Measurements from ENCODE around the gene KIR2DL3. TPM values are rescaled to one million over a fixed set of nuclear protein-coding genes. Genes with fewer than 3 reads are reported as not detected.
"Not testable (repeated sequence)": the region's sequence is repeated elsewhere in the genome, so short reads cannot be mapped to it uniquely, and the experiment has no call there.

Gene KIR2DL3
- under 1 TPM in 1 of 10 donors, not detected in 9; 0.12 TPM for polyA plus RNA-seq (ENCODE audit: insufficient read length in 10 of 10)
- long read RNA-seq, donor 1, result 0 reads
- long read RNA-seq, donor 2, result 0 reads
- long read RNA-seq, donor 3, result 0 reads
- long read RNA-seq, donor 4, result 0 reads
- long read RNA-seq, donor 5, result 0 reads
- long read RNA-seq, donor 6, result 0 reads
- long read RNA-seq, donor 7, result 0 reads
- long read RNA-seq, donor 8, result 0 reads
- long read RNA-seq, donor 9, result 0 reads

GRCh38 chr19:54738306-54738705, at the start of gene KIR2DL3:
KIR2DL3 (plus strand) TSS chr19:54738513; CDS start chr19:54738546, 33 bp downstream.
- DNase-seq, result not testable (repeated sequence)

DNA sequence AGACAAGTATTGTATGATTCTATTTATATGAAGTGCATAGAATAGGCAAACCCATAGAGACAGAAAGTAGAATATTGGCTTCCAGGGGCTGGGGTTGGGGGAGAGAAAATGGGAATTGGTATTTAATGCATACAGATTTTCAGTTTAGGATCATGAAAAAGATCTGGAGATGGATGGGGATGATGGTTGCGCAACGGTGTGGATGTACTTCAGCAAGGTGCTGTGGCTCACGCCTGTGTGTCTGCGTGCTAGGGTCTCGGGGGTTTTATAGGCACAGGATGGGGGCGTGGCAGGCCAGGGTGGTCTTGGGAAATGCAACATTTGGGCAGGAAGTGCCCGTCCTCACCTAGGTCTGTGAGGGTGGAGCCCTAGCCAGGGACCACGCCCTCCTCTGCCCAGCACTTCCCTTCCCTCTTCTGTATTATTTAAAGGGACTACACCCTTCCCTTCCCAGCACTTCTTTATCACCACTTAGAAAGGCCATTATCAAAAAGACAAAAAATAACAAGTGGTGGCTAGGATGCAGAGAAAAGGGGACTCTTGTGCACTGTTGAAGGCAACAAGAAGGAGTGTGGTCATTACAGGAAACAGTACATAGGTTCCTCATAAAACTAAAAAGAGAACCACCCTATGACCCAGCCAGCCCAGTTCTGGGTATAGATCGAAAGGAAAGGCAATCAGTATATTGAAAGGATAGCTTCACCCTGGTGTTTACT, 46.6 kb upstream of the KIR2DL3 start:
- DNase-seq, result no peak

DNA sequence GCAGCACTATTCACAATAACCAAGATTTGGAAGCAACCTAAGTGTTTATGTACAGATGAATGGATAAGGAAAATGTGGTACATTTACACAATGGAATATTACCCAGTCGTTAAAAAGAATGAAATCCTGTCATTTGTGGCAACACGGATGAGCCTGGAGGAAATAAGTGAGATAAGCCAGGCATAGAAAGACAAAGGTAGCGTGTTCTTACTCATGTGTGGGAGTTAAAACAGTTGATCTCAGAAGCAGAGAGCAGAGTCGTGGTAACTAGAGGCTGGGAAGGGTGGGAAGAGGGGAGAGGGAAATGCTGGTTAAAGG, 46.1 kb upstream of the KIR2DL3 start:
- no peak for DNase-seq

DNA sequence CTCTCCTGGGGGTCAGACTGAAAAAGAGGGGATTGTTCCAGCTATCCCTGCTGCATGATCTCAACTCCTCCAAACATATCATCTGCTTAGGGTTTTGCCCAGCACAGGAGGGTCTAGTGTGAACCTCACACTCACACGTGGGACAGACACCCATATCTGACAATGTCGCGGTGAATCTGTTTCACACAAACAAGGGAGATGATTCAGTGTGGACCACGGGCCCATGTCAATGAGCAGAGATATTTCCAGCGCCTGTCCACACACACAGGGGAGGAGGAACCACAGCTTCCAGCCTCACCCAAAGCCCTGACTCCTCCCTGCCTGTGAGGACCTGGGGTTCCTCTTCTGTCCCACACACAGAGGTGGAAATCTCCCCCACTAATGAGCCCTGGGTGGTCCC, 43.7 kb upstream of the KIR2DL3 start:
- no peak for DNase-seq

- no peak for DNase-seq
Measured at GRCh38 chr19:54696117-54696548, 42.2 kb upstream of the KIR2DL3 start.

GRCh38 chr19:54696766-54697165, 41.5 kb upstream of the KIR2DL3 start:
- no peak for DNase-seq

DNA sequence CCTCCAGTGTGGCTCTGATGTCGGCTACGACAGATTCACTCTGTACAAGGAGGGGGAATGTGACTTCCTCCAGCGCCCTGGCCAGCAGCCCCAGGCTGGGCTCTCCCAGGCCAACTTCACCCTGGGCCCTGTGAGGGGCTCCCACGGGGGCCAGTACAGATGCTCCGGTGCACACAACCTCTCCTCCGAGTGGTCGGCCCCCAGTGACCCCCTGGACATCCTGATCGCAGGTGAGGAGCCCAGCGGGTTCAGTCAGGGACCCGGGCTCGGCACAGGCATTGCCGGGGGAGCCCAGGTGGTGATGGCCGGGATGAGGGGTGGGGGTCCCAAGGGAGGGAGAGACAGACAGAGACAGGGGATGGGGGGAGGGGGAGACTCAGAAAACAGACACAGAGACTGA, 40.6 kb upstream of the KIR2DL3 start:
- not testable (repeated sequence) for DNase-seq

DNA sequence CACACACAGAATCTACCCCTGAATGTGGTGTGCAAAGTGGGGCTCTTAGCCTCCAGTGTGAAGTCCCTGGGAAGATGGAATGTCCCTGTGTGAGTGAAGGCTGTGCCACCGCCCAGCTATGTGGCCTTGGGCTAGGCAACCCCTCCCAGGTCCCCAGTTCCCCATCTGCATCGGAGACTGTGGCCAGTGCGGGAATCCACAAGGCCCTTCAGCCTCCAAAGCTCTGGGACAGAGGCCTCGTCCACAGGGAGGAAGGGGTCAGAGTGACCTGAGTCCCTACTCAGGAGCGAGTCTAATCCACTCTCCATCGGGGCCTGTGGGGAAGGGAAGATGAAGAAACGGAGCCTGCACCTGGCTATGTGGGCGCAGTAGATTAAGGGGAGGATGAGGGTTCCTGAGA, 33.4 kb upstream of the KIR2DL3 start:
- DNase-seq, result no peak

- DNase-seq, result no peak
Measured at GRCh38 chr19:54707962-54708361, 30.4 kb upstream of the KIR2DL3 start.

GRCh38 chr19:54708781-54709180, 29.5 kb upstream of the KIR2DL3 start:
- DNase-seq, result no peak

GRCh38 chr19:54709212-54709948, 28.9 kb upstream of the KIR2DL3 start:
- DNase-seq, result no peak

GRCh38 chr19:54709956-54710355, 28.4 kb upstream of the KIR2DL3 start:
- DNase-seq, result not testable (repeated sequence)

DNA sequence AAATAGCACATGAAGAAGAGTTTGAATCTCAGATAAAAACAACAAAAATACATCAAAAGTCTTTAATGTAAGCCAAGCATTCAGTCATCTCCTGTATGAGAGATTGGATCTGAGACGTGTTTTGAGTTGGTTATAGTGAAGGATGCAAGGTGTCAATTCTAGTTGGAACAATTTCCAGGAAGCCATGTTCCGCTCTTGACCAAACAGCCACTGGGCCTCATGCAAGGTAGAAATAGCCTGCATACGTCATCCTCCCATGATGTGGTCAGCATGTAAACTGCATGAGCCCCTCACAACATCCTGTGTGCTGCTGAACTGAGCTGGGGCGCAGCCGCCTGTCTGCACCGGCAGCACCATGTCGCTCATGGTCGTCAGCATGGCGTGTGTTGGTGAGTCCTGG, 14.2 kb upstream of the KIR2DL3 start, which contains the start of gene KIR3DL3:
TSS of gene KIR3DL3 (plus strand) at position 301 of the 400 bp plus-strand sequence. CDS start at position 356, 55 bp downstream.
- no peak for DNase-seq

DNA sequence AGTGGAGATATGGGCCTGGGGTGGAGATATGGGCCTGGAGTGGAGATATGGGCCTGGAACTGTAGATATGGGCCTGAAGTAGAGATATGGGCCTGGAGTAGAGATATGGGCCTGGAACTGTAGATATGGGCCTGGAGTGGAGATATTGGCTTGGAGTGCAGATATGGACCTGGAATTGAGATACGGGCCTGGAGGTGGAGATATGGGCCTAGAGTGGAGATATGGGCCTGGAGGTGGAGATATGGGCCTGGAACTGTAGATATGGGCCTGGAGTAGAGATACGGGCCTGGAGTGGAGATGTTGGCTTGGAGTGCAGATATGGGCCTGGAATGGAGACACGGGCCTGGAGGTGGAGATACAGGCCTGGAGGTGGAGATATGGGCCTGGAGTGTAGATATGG, 13.7 kb upstream of the KIR2DL3 start:
- DNase-seq, result no peak

DNA sequence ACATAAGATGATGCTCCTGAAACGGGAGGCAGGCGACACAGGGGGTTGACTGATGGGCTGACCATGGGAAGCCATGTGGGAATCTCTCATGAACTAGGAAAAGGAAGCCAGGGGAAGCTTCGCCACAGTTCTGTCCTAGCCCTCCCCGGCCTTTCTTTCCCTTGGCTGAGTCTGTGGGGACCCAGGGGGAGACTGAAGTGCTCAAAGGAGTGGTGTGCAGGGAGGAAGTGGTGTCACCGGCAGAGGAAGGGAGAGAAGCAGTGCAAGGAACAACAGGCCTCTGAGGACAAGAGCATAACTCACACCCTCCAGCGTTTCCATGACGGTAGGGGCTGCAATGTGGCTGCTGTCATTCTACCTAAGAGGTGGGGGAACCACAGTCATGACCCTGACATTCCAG, 13.0 kb upstream of the KIR2DL3 start:
- no peak for DNase-seq

DNA sequence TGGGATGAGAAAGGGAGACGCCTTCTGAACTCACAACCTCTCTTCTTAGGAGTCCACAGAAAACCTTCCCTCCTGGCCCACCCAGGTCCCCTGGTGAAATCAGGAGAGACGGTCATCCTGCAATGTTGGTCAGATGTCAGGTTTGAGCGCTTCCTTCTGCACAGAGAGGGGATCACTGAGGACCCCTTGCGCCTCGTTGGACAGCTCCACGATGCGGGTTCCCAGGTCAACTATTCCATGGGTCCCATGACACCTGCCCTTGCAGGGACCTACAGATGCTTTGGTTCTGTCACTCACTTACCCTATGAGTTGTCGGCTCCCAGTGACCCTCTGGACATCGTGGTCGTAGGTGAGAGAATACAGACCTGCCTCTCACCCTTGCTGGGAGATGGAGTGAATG, 10.8 kb upstream of the KIR2DL3 start:
- DNase-seq, result no peak

DNA sequence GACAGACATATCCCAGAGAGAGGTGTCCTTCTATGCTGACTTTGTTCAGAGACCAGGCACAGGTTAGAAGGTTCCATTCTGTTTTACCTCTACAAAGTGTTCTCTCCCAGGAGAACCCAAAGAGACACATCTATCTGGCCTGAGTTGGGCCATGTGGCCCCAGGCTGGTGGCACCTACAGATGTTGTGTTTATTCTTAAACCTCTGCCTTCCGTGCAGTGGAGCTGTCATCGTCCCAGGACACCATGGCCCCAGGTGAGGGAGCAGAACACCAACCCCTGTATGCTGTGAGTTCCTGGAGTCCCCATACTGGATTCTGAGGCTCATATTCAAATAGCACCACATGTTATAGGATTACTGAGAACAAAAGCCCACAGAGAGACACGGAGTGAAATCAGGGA, 10.1 kb upstream of the KIR2DL3 start:
- DNase-seq, result no peak

GRCh38 chr19:54729416-54730188, 8.7 kb upstream of the KIR2DL3 start:
- no peak for DNase-seq

GRCh38 chr19:54731191-54731590, 7.1 kb upstream of the KIR2DL3 start:
- DNase-seq, result no peak

DNA sequence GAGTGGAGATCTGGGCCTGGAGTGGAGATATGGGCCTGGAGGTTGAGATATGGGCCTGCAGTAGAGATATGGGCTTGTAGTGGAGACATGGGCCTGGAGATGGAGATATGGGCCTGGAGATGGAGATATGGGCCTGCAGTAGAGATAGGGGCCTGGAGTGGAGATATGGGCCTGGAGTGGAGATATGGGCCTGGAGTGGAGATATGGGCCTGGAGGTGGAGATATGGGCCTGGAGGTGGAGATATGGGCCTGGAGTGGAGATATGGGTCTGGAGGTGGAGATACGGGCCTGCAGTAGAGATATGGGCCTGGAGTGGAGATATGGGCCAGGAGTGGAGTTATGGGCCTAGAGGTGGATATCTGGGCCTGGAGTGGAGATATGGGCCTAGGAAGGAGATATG, 402 bp downstream of the KIR2DL3 start:
- no peak for DNase-seq

DNA sequence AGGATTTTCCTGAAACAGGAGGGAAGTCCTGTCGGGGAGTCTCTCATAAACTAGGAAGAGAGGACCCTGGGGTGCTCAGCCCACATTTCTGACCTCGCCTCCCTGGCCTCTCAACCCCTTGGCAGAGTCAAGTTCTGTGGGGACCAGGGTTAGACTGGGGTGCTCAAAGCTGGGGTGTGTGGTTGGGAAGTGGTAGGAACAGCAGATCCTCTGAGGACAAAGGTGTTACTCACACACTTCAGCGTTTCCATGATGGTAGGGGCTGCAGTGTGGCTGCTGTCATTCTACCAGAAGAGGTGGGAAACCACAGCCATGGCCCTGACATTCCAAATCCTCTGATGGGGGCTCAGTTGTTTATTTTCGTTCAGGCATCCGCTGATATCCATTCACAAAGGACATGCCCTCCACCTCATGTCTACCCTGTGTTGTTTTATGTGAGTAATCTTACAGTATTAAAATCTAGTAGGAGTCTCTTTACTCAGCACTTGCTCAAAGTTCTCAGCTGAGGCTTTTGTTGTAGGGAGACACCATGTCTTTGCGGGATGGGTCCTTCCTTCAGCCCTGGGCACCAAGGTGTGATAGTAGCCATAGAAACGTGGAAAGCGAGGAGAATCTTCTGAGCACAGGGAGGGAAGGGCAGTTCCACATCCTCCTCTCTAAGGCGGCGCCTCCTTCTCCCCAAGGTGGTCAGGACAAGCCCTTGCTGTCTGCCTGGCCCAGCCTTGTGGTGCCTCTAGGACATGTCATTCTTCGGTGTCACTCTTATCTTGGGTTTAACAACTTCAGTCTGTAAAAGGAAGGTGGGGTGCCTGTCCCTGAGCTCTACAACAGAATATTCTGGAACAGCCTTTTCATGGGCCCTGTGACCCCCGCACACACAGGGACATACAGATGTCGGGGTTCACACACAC, 1.5 kb downstream of the KIR2DL3 start:
- DNase-seq, result no peak
